Jurkat, Clone E6-1 (cell line): ENCODE data around the gene SYNDIG1. TPM values are rescaled to one million over a fixed set of nuclear protein-coding genes. Genes with fewer than 3 reads are reported as not detected.

Source experiments
- DNase-seq: peaks from one replicate; pipeline ENCODE4 v3.0.0-alpha.2; 2011; ENCODE audit warnings: low read depth, low spot score
- H3K4me3 ChIP-seq: 2 replicates; pipeline ENCODE4 v1.5.1; 2011; ENCODE audit warnings: mild to moderate bottlenecking, low read length, control low read depth, moderate library complexity
- polyA plus RNA-seq: library from polyadenylated mRNA; unstranded; fragments of >200 nt; gene quantifications from one replicate; pipeline ENCODE4 v1.2.1, GENCODE V29; 2012; ENCODE audit warnings: missing spikeins; ENCODE audit not compliant: insufficient read length, insufficient read depth

SYNDIG1 gene
- polyA plus RNA-seq: not detected

GRCh38 chr20:24469116-24469893, at the start of gene SYNDIG1:
SYNDIG1 (plus strand) TSS chr20:24469629; CDS start chr20:24543098, 73,469 bp downstream.
- H3K4me3 ChIP-seq: peak within 1 kb of the TSS; percentile 13
- DNase-seq: no peak

- no peak for DNase-seq
- no peak overlapping the region for H3K4me3 ChIP-seq
These were observed 49.6 kb upstream of the SYNDIG1 start for GRCh38 chr20:24419786-24420185.

- H3K4me3 ChIP-seq: no peak overlapping the region
- DNase-seq: no peak
These were observed 48.9 kb upstream of the SYNDIG1 start for GRCh38 chr20:24420567-24420966.

DNA sequence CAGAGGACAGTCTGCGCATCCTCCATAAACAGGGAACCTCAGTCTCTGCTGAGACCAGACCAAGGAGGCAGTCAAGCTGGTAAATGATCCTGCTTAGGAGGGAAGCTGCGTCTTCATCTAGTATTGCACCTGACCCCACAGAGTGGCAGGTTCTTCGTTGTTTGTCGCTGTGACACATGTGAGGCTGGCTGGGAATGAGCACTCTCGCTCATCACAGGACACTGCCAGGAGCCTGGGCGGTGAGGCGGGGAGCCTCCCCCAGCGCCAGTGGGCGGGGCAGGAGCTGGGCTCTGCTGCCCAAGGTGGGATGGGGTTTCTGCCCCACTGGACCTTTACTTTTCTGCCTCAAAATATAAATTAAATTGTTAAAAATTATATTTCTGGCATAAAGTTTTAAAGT, 48.4 kb upstream of the SYNDIG1 start:
- H3K4me3 ChIP-seq: no peak overlapping the region
- no peak for DNase-seq

DNA sequence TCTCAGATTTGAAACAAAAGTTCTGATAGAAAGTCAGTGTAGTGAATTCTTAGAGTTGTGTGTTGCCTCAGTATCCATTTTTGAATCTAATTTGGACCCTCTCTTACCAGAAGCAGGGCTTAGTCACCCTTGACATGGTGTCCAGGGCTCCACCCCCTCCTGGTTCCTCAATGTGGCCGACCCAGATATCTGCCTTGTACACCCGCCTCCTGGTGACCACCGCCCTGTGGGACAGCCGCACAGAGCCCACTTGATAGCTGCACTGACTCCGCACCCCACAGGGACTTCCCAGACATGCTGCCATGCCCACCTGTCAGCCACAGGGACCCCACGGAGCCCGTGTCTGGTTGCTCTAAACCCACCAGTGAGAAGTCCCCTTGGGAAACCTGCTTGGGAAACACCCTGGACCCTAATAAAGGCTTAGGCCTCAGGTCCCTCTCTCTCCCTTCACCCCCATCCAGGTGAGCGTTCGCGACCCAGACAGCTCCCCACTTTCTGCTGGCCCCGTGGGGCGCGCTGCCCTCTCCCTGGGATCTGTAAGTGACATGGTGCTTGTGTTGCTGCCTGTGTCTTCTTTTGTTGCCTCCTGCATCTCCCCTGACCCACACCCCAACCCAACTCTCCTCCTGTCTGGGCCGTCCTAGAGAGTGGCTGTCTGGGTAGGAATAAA, 47.2 kb upstream of the SYNDIG1 start:
- H3K4me3 ChIP-seq: no peak overlapping the region
- DNase-seq: no peak

DNA sequence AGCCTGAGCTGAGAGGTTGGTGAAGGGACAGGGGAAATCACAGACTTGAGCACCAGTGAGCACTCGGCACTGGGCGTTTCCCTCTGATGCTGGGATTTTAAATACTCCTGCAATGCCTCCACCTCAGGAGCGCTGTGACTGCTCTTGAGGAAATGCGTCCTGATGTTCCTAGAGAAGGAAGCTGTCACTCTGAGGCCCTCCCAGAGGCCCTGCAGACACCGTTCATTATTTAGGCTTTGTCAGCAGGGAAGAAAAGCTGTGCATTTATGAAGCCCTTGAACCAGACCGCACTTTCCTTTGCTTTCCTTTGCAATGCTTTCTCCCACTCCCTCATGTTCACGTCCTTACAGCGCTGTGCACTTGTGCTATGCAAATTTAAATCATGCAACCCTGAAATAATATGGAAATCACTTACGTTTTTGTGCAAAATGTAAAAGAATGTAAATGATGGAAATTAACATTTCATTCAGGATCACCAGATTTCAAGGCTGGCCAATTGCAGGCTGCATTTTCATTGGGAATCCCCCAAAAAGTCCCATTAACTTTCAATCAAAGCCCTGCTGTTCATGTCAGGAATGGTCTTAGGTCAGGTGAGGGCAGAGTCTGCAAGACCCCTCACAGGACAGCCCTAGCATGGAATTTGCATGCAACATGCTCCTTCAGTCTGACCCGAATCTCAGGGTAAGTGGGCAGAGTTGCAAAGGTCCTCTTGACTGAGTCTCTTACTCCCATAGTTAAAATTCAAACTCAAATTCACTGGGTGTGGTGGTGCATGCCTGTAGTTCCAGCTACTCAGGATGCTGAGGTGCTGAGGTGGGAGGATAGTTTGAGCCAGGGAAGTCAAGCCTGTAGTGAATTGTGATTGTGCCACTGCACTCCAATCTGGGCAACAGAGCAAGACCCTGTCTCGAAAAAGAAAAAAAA, 45.8 kb upstream of the SYNDIG1 start:
- no peak for DNase-seq
- H3K4me3 ChIP-seq: no peak overlapping the region

DNA sequence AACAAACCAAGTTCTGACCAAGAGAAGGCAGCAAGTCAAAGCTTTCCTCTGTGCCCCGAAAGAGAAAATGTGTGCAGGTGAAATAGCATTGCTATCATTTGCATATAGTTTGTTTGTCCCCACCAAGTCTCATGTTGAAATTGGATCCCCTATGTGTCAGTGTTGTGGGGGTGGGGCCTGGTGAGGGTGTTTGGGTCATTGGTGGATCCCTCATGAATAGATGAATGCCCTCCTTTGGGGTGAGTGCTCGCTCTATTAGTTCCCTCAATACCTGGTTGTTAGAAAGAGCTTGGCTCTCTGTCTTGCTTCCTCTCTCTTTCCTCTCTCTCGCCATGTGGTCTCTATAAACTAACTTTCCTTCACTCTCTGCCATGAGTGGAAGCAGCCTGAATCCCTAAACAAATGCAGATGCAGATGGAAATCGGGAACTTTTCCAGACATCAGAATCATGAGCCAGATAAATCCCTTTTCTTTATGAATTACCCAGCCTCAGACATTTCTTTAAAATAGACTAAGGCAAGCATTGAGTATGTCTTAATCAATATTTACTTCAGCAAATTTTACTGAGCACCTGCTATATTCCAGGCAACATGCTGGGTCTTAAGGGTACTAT, 43.8 kb upstream of the SYNDIG1 start:
- no peak overlapping the region for H3K4me3 ChIP-seq
- no peak for DNase-seq

DNA sequence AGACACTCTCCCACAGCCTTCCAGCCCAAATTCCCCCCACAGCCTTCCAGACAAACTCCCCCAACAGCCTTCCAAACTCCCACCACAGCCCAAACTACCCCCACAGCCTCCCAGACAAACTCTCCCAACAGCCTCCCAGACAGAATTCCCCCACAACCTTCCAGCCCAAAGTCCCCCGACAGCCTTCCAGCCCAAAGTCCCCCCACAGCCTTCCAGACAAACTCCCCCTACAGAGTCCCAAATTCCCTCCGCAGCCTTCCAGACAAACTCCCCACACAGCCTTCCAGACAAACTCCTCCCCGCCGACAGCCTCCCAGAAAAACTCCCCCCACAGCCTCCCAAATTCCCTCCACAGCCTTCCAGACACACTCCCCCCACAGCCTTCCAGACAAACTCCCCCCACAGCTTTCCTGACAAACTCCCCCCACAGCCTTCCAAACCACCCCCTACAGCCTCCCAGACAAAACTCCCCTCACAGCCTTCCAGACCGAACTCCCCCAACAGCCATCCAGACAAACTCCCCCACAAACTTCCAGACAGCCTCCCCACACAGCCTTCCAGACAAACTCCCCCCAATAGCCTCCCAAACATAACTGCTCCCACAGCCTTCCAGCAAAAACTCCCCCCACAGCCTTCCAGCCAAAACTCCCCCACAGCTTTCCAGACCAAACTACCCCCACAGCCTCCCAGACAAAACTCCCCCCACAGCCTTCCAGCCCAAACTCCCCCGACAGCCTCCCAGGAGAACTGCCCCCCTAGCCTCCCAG, 38.0 kb upstream of the SYNDIG1 start:
- no peak overlapping the region for H3K4me3 ChIP-seq
- DNase-seq: no peak

DNA sequence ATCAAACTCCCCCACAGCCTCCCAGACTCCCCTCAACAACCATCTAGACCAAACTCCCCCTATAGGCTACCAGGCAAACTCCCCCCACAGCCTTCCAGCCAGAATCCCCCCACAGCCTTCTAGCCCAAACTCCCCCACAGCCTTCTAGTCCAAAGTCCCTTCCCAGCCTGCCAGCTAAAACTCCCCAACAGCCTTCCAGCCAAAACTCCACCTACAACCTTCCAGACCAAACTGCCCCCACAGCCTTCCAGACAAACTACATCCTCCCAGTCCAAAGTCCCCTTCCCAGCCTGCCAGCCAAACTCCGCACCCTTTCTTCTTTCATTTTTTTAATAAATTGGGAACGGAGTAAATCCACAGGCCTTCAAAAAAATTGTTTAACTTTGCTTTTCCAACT, 37.4 kb upstream of the SYNDIG1 start:
- H3K4me3 ChIP-seq: no peak overlapping the region
- DNase-seq: no peak

GRCh38 chr20:24436160-24436559, 33.3 kb upstream of the SYNDIG1 start:
- DNase-seq: no peak
- no peak overlapping the region for H3K4me3 ChIP-seq

GRCh38 chr20:24437196-24438082, 32.0 kb upstream of the SYNDIG1 start:
- H3K4me3 ChIP-seq: no peak overlapping the region
- DNase-seq: no peak

GRCh38 chr20:24438331-24438730, 31.1 kb upstream of the SYNDIG1 start:
- DNase-seq: no peak
- H3K4me3 ChIP-seq: no peak overlapping the region

DNA sequence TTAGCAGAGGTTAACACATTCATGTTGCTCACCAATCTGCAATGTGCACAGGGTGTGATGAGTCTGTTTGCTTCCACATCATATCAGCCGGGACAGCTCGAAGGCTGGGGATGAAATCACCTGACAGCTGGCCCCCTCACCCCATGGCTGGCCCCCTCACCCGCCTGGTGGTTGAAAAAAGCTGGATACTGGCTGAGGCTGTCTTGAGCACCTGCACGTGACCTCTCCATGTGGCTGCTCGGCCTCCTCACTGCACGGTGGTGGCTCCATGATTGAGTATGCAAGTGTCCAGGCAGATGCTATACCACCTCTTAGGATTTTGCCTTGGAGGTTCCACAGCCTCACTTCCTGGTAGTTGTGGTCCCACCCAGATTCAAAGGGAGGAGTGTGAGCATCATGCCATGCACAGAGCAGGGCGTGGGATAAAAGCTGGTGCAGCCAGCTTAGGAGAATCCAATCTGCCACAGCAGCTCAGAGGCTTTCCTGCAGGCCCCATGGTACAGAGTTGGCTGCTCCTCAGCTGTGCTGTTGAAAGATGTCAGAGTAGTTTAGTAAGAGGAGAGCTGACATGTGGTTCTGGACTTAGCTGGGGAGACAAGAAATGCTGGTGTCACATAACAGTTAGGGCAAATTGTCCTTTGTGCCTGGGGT, 29.6 kb upstream of the SYNDIG1 start:
- no peak for DNase-seq
- H3K4me3 ChIP-seq: no peak overlapping the region

DNA sequence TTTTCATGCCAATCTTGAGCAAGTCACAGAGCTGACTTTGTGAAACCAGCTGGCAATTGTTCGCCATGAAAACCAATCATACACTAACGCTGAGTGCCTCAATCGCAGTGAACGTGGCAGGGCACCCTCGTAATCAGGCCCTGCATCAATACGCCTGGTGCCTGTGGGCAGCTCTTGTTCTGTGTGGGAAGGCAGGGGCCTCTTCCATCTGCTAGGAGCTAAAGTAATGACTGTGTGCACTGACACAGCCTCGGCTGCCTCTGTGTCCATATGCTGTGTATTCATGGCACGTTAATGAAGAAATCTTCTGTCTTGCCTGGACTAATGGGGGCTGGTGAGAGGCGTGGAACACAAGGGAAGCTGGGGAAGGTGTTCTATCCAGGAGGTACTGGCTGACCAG, 27.8 kb upstream of the SYNDIG1 start:
- H3K4me3 ChIP-seq: no peak overlapping the region
- DNase-seq: no peak

DNA sequence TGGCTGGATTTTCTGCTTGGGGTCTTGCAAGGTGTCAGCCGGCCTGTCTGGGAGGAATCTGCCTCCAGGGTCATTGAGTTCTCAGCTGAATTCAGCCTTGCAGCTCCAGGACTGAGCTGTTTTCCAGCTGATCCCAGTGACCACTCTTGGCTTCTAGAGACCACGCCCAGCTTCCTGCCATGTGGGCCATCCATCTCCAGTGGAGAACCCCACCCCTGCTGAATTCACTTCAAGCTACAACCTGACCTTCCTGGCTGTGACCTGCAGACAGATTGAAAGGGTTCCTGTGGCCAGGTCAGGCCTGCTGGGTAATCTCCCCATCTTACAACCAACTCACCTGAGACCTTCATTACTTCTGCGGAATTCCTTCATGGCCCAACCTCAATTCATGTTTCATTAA, 26.5 kb upstream of the SYNDIG1 start:
- H3K4me3 ChIP-seq: no peak overlapping the region
- DNase-seq: no peak

- no peak for DNase-seq
- no peak overlapping the region for H3K4me3 ChIP-seq
These were observed 26.0 kb upstream of the SYNDIG1 start for GRCh38 chr20:24443436-24443835.

- H3K4me3 ChIP-seq: no peak overlapping the region
- DNase-seq: no peak
These were observed 24.8 kb upstream of the SYNDIG1 start for GRCh38 chr20:24444526-24445190.
